ENCODE data around the gene AMOTL1.
"Not testable (repeated sequence)": the region's sequence is repeated elsewhere in the genome, so short reads cannot be mapped to it uniquely, and the experiment has no call there.

AMOTL1 gene

GRCh38 chr11:94771390-94771789, 3.2 kb downstream of the AMOTL1 start:
- no peak for FAIRE-seq

GRCh38 chr11:94771951-94772350, 3.8 kb downstream of the AMOTL1 start:
- no peak for FAIRE-seq

DNA sequence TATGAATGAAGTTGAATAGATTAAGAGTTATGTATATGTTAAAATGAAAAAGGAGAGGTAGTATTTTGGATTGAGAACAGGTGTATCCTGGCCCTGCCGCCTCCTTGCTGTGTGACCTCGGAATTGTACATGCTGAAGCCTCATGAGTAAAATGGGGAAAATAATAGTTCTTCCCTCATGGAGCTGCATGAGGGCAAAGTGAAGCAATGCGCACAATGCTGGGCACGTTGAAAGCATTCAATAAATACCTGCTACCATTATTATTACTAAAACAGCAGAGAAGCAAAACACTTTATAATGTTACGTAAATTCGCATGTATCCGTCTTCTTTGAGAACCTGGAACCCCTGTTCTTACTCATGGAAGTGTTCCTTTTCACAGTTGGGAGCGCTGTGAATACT, 5.7 kb downstream of the AMOTL1 start:
- FAIRE-seq, result no peak

- no peak for FAIRE-seq
Observed at GRCh38 chr11:94774345-94774744, 6.2 kb downstream of the AMOTL1 start.

GRCh38 chr11:94775567-94776327, 7.6 kb downstream of the AMOTL1 start:
- no peak for FAIRE-seq

- no peak for FAIRE-seq
Observed at GRCh38 chr11:94776351-94777321, 8.5 kb downstream of the AMOTL1 start.

DNA sequence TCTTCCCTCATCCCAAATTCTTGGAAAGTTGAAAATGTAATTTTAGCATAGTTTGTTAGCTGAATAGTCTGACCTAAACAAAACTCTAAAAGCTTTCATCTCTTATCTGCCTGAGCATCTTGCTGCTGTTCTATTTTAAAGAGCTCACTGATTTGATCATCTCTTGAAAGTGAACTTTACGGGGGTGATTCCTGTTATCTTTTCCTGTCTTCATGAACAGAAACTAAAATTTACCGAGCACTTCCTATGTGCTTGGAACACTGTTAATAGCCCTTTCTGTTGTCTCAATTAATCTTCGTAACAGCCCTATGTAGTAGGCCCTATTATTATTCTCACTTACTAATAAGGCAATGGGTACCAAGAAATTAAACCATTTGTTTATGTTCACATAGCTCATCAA, 12.3 kb downstream of the AMOTL1 start:
- FAIRE-seq, result no peak

GRCh38 chr11:94781837-94782236, 13.7 kb downstream of the AMOTL1 start:
- no peak for FAIRE-seq

DNA sequence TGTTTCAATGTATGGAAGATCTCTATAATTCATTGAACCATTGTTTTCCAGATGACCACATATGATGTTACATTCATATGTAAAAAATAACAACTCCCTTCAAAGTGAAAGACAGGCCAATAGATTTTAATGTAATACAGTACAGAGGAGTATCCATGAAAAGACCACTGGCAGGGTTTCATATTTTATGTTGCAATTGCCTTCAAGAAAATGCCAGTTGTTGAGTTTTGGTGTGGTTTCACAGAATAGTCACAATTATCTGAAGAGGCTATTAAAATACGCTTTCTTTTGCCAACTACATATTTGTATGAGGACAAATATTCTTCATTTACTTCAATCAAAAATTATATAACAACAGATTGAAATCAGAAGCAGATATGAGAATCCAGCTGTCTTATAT, 14.3 kb downstream of the AMOTL1 start:
- no peak for FAIRE-seq

GRCh38 chr11:94784884-94785283, 16.7 kb downstream of the AMOTL1 start:
- FAIRE-seq, result no peak

DNA sequence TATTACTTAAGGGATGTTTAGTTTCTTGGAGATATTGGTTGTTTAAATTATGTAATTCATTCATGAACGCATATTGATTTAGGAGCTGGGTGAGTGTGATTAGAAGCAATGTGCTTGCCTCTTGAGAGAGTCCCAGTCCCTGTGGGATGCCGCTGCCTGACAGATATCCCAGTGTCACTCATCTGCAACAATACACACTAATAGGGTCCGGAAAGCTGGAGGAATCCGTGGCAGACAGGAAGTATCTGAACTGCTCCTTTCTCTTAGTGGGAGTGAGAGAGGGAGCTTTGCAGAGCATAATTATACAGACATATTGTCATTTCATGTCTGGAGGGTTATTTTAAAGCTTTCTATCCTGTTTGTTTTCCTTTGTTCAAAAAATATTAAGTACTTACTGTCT, 17.4 kb downstream of the AMOTL1 start:
- FAIRE-seq, result no peak

DNA sequence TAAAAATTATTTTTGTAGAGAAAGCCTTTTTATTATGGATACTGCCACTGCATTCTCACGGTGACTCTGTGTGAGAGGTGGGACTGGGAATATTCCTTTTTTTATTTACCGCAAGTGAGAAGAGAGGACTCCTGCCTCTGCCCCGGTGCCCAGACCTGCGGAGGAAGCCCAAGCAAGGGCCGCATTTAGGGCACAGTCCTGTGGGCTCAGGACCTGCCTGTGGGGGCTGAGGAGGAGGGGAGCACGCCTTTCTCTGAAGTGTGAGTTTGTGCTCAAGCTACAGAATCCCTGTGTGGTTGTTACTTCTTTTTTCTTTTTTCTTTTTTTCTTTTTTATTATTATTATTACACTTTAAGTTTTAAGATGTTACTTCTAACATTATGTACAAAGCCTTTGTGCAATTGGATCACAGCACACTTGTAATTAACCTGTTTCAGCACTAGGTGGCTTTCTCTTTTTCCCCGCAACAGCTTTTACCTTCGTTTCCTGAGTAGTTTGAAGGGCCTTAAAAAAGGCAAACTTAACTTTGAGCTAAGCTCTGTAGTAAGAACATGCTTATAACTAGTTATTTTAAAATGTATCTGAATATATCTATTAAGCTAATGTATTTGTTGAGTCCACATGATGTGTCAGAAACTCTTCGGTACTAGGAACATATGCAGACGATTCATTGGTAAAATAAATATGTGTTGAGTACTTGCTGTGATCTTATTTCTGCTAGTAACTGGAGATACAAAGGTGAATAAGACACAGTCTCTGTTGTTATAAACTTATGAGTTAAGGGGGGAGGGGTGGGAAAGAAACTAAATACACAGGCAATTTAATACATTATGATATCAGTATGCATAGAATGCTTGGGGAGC, 18.3 kb downstream of the AMOTL1 start:
- FAIRE-seq, result no peak

DNA sequence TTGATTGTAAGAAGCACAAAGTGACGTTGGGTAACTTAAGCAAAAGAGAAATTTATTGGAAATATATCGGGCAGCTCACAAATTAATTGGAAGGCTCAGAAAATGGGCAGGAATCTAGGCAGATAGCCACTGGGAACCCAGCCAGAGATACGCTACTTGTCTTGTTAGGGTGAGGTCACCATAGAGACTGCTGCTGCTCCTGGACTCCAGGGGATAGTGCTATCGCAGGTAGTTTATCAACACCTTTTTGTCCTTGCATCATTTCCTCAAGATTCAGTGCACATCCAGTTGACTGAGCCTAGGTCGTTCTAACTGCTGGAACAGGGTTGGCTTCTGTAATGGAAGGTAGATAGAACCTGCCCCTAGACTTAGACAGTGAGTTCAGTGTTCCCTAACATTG, 19.6 kb downstream of the AMOTL1 start:
- FAIRE-seq, result no peak

- no peak for FAIRE-seq
Observed at GRCh38 chr11:94788396-94788795, 20.2 kb downstream of the AMOTL1 start.

GRCh38 chr11:94790197-94790596, 22.0 kb downstream of the AMOTL1 start:
- FAIRE-seq, result no peak

- FAIRE-seq, result no peak
Observed at GRCh38 chr11:94790661-94791180, 22.6 kb downstream of the AMOTL1 start.

DNA sequence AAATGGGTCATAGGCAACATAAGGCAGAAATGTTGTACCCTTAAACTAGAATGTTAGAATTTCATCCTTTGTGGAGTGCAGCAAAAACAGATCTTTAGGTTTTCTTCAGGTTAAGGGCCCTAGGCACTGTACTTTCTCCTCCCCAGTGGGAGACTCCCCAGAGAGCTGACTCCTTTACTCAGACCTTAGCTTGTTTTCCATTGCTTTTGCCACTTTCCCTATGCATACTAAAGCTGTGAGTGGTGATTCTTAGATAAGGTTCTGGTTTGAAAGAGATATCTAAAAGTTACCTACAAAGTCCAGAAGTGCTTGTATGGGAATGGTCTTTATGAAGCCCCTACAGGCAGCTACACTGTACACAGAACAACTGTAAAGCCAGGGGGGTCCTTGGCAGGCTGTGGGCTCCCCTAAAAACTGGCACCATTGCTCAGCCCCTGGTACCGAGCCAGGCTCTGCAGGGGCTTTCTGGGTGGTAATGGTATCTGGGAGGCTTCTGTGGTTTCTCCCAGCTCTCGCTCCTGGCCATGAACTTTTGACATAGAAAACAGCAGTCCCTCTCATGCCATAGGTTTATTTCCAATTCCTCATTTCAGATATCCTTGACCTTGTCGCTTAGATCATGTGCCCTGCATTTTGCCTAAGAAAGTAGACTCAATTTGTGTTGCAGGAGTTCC, 23.2 kb downstream of the AMOTL1 start:
- no peak for FAIRE-seq

DNA sequence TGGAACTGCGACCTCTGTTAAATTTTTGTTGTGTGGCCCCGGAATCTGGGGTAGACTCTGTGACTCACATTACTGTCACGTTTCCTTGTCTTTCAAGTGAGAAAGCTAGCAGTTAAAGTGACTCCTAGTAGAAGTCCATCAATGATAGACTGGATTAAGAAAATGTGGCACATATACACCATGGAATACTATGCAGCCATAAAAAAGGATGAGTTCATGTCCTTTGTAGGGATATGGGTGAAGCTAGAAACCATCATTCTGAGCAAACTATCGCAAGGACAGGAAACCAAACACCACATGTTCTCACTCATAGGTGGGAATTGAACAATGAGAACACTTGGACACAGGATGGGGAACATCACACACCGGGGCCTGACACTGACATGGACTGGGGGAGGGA, 23.8 kb downstream of the AMOTL1 start:
- FAIRE-seq, result not testable (repeated sequence)

DNA sequence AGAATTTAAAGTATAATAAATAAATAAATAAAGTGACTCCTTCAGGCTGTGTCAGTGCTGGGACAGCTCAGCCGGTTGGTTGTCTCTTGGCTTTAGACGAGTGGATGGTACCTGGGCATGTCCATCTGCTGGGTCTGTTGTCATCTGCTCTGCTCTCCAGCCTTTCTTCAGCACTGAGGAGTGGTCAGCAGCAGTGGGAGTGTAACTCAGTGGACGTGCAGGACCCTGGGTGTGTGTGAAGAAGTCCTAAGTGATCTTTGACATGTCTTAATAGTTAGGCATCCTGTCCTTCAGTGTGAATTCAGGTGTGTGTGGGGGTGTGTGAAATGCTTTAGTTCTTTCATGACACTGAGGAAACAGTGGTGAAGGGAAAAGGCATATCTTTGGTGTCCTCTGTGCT, 24.3 kb downstream of the AMOTL1 start:
- FAIRE-seq, result no peak

- no peak for FAIRE-seq
Observed at GRCh38 chr11:94793002-94793401, 24.8 kb downstream of the AMOTL1 start.

DNA sequence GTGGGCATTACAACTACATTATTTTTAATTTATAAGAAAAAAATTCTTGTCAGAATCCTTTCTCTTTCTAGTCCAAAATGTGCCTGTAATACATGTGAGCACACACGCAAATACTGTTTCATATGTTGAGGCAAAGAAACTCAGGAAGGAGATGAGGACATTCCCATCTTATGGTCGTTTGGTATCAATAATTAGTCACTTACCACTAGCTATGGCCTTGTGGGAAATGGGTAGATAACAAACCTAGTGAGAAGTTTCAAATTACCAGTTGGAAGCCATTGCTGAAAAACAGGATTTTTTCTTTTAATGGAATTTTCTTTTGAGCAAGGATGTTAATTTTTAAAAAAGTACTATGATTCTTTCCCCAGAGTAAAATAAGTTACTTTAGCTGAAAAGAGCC, 25.7 kb downstream of the AMOTL1 start:
- FAIRE-seq, result no peak
